Stimulated activated CD4-positive, alpha-beta T cell treated with anti-CD3 and anti-CD28 coated beads, TNF-alpha, amount 100 ng/mL, for 4 hours (primary cell): ENCODE measurements around the gene GORASP1.
"Not testable (repeated sequence)": the region's sequence is repeated elsewhere in the genome, so short reads cannot be mapped to it uniquely, and the experiment has no call there.

ENCODE experiments used
- DNase-seq, 3 experiments: peaks; one replicate each; pipeline ENCODE4 v3.0.0-alpha.2; 2020; ENCODE audit warnings: low read depth in 3 of 3

Gene GORASP1

DNA sequence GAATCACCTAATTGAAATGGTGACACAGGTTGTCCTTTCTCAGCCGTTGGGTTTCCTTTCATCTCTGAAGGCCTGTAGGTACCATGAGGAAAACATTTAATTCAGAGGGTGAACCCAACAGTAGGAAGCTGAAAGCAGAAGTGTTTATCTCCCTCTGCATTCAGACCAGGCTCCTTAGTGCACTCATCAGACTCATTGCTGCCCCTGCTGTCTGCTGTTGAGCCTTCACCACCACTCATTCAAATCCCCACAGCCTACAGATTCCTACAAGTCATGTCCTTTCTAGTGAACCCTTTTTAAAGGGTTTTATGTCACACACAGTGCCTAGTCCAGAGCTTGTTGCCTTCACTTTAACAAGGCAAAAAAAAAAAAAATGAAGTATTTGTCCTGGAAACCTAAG, 42.2 kb downstream of the GORASP1 start:
- no peak for DNase-seq

DNA sequence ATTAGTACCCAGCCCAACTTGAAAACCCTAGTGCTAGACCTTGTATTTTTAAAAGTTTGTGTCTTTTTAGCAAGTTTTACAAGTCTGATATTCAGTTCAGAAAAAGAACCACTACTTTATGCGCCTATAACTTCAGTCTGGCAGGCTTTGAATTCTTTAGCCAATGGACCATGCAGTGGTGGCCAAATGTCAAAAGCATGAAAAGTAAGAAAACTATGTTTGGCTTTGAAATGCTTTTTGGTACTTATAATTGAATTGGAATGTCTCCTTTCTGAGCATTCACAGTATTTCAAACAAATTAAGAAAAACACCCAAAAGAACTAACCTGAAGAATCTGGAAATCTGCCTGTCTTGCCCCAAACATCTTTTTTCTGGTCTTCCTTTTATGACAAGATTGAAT, 42.8 kb downstream of the GORASP1 start:
- no peak for DNase-seq

DNA sequence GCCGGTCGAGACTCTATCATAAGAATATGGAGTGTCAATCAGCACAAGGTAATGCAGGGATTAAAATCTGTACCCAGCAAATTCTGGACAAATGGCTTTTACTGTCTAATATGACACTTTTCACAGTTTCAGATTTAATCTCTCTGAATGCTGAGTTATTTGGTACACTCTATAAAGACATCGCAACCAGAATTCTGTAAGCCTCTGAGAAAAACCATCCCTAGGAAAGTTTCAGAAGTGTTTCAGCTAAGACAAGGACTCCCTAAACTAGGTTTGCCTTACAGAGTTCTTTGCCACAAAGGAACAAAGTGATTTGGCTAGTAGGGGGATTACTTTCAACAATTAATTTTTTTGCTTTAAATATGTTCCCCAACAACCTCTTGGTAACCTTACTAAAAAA, 44.3 kb downstream of the GORASP1 start:
- no peak for DNase-seq

DNA sequence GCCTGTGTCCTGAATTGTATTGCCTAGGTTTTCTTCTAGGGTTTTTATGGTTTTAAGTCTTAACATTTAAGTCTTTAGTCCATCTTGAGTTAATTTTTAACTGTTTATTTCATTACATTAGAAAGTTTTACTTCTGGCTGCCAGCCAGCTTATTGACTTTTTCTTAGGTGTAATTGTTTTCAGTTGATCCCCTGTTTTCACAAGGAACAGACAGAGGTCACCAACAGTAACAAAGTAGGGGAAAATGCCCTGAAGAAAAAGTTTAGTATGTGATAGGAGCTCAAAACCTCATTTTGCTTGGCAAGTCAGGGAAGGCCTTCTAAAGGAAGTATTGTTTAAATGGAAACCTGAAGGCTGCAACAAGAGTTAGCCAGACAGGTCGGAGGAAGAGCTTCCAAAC, 45.2 kb downstream of the GORASP1 start:
- DNase-seq: no peak

DNA sequence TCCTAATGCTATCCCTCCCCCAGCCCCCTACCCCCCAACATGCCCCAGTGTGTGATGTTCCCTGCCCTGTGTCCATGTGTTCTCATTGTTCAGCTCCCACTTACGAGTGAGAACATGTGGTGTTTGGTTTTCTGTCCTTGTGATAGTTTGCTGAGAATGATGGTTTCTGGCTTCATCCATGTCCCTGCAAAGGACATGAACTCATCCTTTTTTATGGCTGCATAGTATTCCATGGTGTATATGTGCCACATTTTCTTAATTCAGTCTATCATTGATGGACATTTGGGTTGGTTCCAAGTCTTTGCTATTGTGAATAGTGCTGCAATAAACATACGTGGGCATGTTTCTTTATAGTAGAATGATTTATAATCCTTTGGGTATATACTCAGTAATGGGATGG, 46.2 kb downstream of the GORASP1 start:
- DNase-seq: not testable (repeated sequence)

DNA sequence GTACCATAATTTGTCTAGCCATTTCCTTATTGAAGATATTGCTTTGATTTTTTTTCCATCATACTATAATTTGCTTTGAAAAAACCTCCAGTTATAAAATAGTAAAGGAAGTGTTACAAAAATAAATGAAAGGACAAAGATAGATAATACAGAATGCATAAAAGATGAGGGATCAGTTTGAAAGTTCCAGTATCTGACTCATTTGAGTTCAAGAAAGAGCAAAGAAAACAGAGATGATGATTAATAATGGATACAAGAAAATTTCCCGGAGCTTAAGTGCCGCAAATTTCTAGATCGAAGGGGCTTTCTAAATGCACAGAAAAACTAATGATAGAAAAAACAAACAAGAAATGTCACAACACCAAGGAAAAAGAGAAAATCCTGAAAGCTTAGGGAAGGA, 51.3 kb downstream of the GORASP1 start:
- DNase-seq: no peak

GRCh38 chr3:39053696-39054095, 53.7 kb downstream of the GORASP1 start:
- DNase-seq: no peak

DNA sequence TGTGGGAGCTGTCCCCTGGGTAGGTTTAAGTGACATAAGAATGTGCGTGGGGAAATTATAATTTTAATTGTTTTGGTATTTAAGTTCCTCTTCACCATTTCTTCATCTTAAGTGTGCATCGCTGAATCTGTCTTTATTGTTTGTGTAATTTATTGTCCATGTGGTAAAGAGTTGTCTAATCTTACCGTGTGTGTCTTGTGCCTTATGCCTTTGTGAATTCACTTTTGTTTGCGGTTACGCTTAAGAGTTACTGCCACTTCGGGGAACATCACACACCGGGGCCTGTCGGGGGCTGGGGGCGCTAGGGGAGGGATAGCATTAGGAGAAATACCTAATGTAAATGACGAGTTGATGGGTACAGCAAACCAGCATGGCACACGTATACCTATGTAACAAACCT, 54.8 kb downstream of the GORASP1 start:
- DNase-seq: no peak

GRCh38 chr3:39051649-39052561, 55.5 kb downstream of the GORASP1 start, which contains the start of the genes SCN11A and WDR48:
SCN11A (minus strand) TSS chr3:39051944; CDS start chr3:38950362, 101,582 bp downstream.
WDR48 (plus strand) TSS chr3:39052016; CDS start chr3:39052026, 10 bp downstream.
- DNase-seq: peak; percentile 75 to 85 (median 83)

DNA sequence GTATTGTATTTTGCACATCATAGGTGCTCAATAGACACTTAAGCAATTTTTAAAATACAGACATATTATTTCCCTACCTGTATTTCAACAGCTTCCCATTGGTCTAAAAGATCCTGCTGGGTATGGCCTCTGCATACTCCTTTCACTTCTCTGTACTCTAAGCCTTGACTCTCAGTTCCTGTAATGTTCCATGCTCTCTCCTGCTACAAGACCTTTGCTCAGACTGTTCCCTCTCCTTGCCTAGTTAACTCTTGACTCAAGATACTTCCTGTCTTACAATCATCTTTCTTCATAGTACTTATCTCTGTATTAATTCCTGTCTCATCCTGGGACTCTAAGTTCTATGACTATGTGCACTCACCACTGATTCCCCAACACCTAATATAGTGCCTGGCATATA, 57.4 kb downstream of the GORASP1 start:
- no peak for DNase-seq
